Naive thymus-derived CD8-positive, alpha-beta T cell (primary cell): ENCODE data around the gene PHF11. TPM values are rescaled to one million over a fixed set of nuclear protein-coding genes. Genes with fewer than 3 reads are reported as not detected.
"Not testable (repeated sequence)": the region's sequence is repeated elsewhere in the genome, so short reads cannot be mapped to it uniquely, and the experiment has no call there.

ENCODE experiments used
- ATAC-seq, 2 donors: fragments of 150-1000 bp; cut with Tn5 transposase in 1 of 2; sonication (Bioruptor Pico), chemical (Tn5 transposase) in 1 of 2; 1 replicate in 1 of 2; 2 replicates in 1 of 2; pipeline ENCODE4 v1.10.0; 2021; ENCODE audit warnings: mild to moderate bottlenecking in 2 of 2, moderate library complexity in 2 of 2
- POLR2A ChIA-PET: fragments of 350-600 bp; sonication (Branson Sonifier 250); formaldehyde crosslinking; loops from one replicate; lab custom pipeline; 2021; ENCODE audit warnings: antibody characterized with exemption; lab: Charles Lee
- DNase-seq, 10 donors: peaks; one replicate each; pipeline versions ENCODE4 v3.0.0 to v3.0.0-alpha.2; 2020 to 2022
- H3K27ac Mint-ChIP-seq, 10 donors: one replicate each; pipeline ENCODE4 v1.8.0; 2020 to 2022; ENCODE audit warnings: mild to moderate bottlenecking in 10 of 10, mixed read lengths in 10 of 10, moderate library complexity in 4 of 10, inconsistent platforms in 1 of 10
- H3K27me3 Mint-ChIP-seq, 5 donors: one replicate each; pipeline ENCODE4 v1.8.0; 2021 to 2022; ENCODE audit warnings: mixed read lengths in 5 of 5
- H3K36me3 Mint-ChIP-seq, 3 donors: one replicate each; pipeline ENCODE4 v1.8.0; 2020 to 2022; ENCODE audit warnings: mixed read lengths in 3 of 3, mild to moderate bottlenecking in 2 of 3, inconsistent platforms in 1 of 3
- H3K4me1 Mint-ChIP-seq, 4 donors: one replicate each; pipeline ENCODE4 v1.8.0; 2021 to 2022; ENCODE audit warnings: mixed read lengths in 4 of 4
- H3K4me3 Mint-ChIP-seq, 10 donors: one replicate each; pipeline ENCODE4 v1.8.0; 2020 to 2022; ENCODE audit warnings: mild to moderate bottlenecking in 10 of 10, mixed read lengths in 10 of 10, moderate library complexity in 6 of 10, inconsistent platforms in 1 of 10
- H3K9me3 Mint-ChIP-seq, 9 donors: one replicate each; pipeline ENCODE4 v1.8.0; 2020 to 2022; ENCODE audit warnings: mixed read lengths in 9 of 9, mild to moderate bottlenecking in 3 of 9, inconsistent platforms in 1 of 9, moderate library complexity in 1 of 9
- polyA plus RNA-seq, 3 donors: library from polyadenylated mRNA; unstranded; fragments of 300-500 nt; fragmentation: Illumina TruSeq; gene quantifications; one replicate each; pipeline ENCODE4 v1.2.3, GENCODE V29; 2021
- total RNA-seq, 8 experiments: library from RNA in 2 of 8; stranded (reverse) in 2 of 8; gene quantifications; one replicate each; pipeline ENCODE4 v1.2.3 and lab custom pipeline; 2021 to 2026

Gene PHF11
- total and polyA plus RNA-seq, 5 experiments from 2014 or later: 75.9 to 132 (median 88.3) TPM

DNA sequence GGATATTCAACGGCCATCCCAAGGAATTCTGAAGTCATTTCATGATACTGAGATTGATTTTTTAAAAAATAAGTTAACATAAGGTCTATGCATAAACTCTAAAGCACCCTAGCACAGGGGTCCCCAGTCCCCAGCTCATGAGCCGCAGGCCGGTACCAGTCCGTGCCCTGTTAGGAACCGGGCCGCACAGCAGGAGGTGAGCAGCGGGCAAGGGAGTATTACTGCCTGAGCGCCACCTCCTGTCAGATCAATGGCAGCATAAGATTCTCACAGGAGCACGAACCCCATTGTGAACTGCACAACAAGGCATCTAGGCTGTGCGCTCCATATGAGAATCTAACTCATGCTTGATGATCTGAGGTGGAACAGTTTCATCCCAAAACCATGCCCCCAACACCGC, 58.6 kb downstream of the PHF11 start:
- Mint-ChIP-seq H3K36me3 (peaks cover 9 to 72% (median 25%) of the 10 kb centered on the region in 3 donors), H3K4me1 (peaks cover 0 to 6% (median 2%) of the 10 kb centered on the region in 4 donors), H3K4me3 (no peak overlapping the region), H3K9me3 (peaks cover 0 to 2% (median 0%) of the 10 kb centered on the region in 9 donors), H3K27ac (no peak overlapping the region), H3K27me3 (no peaks in the 10 kb centered on the region)
- ATAC-seq (no peak), DNase-seq (no peak)
- POLR2A ChIA-PET: no interaction called here

DNA sequence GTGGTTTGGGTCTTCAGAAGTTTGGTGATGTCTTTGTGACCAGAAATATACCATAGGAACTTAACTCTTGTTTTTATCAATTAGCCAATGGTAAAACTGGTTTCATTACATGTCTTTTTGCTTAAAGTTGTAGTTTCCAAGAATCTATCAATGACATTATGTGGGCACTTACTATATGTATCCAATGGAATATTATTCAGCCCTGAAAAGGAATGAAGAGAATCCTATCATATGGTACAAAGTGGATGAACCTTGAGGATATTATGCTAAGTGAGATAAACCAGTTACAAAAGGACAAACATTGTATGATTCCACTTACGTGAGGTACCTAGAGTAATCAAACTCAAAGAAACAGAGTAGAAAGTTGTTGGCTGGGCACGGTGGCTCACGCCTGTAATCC, 63.3 kb downstream of the PHF11 start:
- Mint-ChIP-seq H3K36me3 (peaks cover 5 to 68% (median 28%) of the 10 kb centered on the region in 3 donors), H3K27me3 (no peaks in the 10 kb centered on the region), H3K9me3 (peaks cover 0 to 2% (median 0%) of the 10 kb centered on the region in 9 donors), H3K4me3 (no peak overlapping the region), H3K4me1 (peaks cover 2 to 16% (median 10%) of the 10 kb centered on the region in 4 donors), H3K27ac (no peak overlapping the region)
- POLR2A ChIA-PET: interaction anchor here (0.7 to 0.8 kb wide), 2 partner anchors 19 to 275 kb away, joined by 3 to 5 read pairs; no protein-coding TSS in a partner anchor
- DNase-seq (no peak), ATAC-seq (no peak)

DNA sequence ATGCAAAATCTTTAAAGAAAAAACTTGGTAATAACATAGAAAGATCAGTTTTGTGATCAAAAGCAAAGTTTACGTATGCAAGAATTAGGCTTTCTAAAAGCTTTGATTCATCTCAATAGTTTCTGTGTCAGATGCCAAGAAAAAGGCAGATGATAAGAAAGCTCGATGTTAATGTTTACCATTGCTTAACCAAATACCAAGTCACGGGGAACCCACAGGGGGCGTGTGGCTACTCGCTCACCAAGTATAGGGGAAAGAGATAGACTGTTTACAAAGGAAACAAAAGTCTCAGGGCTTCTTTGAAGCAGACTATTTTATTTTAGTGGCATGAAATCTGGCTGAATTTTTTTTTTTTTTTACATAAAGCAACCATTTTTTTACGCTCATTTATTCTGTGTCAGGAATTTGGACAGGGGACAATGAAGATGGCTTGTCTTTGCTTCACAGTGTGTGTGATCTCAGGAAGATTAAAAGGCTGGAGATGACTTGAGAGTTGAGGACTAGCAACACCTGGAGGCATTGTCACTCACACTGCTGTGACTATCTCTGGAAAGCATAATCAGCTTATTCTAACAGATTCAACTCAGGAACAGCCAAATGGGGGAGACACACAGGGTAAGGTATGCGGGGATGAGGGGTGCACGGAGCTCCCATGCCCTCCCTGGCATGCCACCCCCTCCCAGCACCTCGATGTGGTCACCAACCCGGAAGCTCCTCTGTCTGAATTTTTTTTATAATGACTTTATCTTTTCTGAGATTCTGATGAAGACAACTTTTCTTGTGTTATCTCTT, 64.7 kb downstream of the PHF11 start:
- POLR2A ChIA-PET: interaction anchor here (1.0 kb wide), 1 partner anchor 116 kb away, joined by 3 read pairs; the partner anchor contains the start of genes CAB39L and SETDB2
- peaks cover 0 to 2% (median 0%) of the 10 kb centered on the region in 9 donors for H3K9me3 Mint-ChIP-seq
- H3K27me3 Mint-ChIP-seq: no peaks in the 10 kb centered on the region
- H3K27ac Mint-ChIP-seq: peak overlapping the region in 5 of 10 donors; percentile 29 to 81 (median 58)
- peaks cover 2 to 16% (median 10%) of the 10 kb centered on the region in 4 donors for H3K4me1 Mint-ChIP-seq
- DNase-seq (peak in 5 of 10 donors; percentile 11 to 30 (median 18)), ATAC-seq (peak; percentile 46 to 71)
- H3K36me3 Mint-ChIP-seq: peaks cover 5 to 61% (median 35%) of the 10 kb centered on the region in 3 donors
- H3K4me3 Mint-ChIP-seq: peak overlapping the region in 7 of 10 donors; percentile 5 to 37 (median 11)

DNA sequence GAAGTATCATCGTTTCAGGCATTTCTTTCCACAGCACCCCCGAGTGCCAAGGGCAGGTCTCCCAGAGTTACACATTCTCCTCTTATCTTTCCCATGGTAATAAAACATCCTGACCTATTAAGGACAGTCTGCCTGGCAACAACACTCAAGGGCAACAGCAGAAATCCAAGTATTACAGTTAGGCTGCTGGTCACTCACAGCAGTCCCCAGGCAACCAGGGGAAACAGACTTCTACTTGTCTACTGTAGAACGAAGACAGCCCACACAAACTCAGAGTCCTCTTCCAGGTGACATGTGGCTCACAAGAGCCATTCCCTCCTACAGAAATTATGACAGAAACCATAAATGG, 65.3 kb downstream of the PHF11 start:
- POLR2A ChIA-PET: no interaction called here
- Mint-ChIP-seq H3K4me3 (peak overlapping the region in 3 of 10 donors; percentile 5 to 37 (median 10)), H3K27ac (peak overlapping the region in 4 of 10 donors; percentile 22 to 58 (median 46)), H3K4me1 (peaks cover 2 to 16% (median 10%) of the 10 kb centered on the region in 4 donors), H3K27me3 (no peaks in the 10 kb centered on the region), H3K9me3 (peaks cover 0 to 2% (median 0%) of the 10 kb centered on the region in 9 donors), H3K36me3 (peaks cover 5 to 63% (median 37%) of the 10 kb centered on the region in 3 donors)
- ATAC-seq (no peak), DNase-seq (no peak)

DNA sequence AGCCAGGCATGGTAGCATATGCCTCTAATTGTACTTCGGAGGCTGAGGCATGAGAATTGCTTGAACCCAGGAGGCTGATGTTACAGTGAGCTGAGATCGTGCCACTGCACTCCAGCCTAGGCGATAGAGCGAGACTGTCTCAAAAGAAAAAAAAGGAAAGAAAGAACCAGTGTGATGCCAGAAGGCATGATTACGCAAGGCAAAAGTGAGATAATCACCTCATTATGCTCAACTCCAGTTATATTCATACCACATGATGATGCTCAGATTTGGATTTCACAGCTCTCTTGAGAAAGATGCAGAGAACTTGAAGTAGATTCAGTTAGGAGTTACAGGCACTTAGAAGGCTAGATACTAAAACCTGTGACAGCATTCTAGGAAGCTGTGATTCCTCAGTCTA, 67.8 kb downstream of the PHF11 start:
- H3K4me1 Mint-ChIP-seq: peaks cover 0 to 16% (median 8%) of the 10 kb centered on the region in 4 donors
- no peak overlapping the region for H3K27ac Mint-ChIP-seq
- no peaks in the 10 kb centered on the region for H3K27me3 Mint-ChIP-seq
- no peak for ATAC-seq
- peaks cover 4 to 63% (median 40%) of the 10 kb centered on the region in 3 donors for H3K36me3 Mint-ChIP-seq
- POLR2A ChIA-PET: interaction anchor here (0.6 to 0.7 kb wide), 2 partner anchors 20 to 63 kb away, joined by 3 read pairs; no protein-coding TSS in a partner anchor
- H3K9me3 Mint-ChIP-seq: peaks cover 0 to 2% (median 0%) of the 10 kb centered on the region in 9 donors
- H3K4me3 Mint-ChIP-seq: no peak overlapping the region
- no peak for DNase-seq

DNA sequence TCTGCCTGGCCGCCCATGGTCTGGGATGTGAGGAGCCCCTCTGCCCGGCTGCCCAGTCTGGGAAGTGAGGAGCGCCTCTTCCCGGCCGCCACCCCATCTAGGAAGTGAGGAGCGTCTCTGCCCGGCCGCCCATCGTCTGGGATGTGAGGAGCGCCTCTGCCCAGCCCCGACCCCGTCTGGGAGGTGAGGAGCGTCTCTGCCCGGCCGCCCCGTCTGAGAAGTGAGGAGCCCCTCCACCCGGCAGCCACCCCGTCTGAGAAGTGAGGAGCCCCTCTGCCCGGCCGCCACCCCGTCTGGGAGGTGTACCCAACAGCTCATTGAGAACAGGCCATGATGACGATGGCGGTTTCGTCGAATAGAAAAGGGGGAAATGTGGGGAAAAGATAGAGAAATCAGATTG, 69.7 kb downstream of the PHF11 start:
- H3K27ac Mint-ChIP-seq, ATAC-seq, H3K27me3 Mint-ChIP-seq, H3K9me3 Mint-ChIP-seq, DNase-seq, POLR2A ChIA-PET, H3K4me3 Mint-ChIP-seq: not testable (repeated sequence)
- H3K4me1 Mint-ChIP-seq: peaks cover 3 to 17% (median 15%) of the 10 kb centered on the region in 4 donors
- H3K36me3 Mint-ChIP-seq: peaks cover 4 to 47% (median 29%) of the 10 kb centered on the region in 3 donors

DNA sequence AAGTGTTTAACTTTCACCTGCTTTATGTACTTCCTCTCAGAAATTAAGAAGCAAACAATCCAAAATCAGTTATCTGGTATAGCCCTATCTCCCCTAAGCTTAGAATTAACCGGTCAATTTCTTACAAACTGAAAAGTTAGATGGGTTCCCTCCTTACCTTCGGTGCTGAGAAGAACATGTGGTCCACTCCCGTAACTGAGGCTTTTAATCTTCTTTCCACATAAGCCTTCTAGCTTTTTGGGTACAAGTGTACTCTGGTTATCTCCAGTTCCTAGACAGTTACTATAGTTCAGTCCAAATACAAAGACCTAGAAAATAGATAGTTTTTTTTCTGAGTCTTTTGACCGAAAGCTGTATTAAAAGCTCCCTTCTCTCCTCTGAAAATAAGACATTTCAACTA, 70.7 kb downstream of the PHF11 start:
- Mint-ChIP-seq H3K27me3 (no peaks in the 10 kb centered on the region), H3K36me3 (peaks cover 4 to 37% (median 25%) of the 10 kb centered on the region in 3 donors), H3K4me1 (peaks cover 3 to 19% (median 13%) of the 10 kb centered on the region in 4 donors), H3K4me3 (no peak overlapping the region), H3K27ac (no peak overlapping the region), H3K9me3 (no peaks in the 10 kb centered on the region)
- POLR2A ChIA-PET: no interaction called here
- ATAC-seq (no peak), DNase-seq (no peak)

DNA sequence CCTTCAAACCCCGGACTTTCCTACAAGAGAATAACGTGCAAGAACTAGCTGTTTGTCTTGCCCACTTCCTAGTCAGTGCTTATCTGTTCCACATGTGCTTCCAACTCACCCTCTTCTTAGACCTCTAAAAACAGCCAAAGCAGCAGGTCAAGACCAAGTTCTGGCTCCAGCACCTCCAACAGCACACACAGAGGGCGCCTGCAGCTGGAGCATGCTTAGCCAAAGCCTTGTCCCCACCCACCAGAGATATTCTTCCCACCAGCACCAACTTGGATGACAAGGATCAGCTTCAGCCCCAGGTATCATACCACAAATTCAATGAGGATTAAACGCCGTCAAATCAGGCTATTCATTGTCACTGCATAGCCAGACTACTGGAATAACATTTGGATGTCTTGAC, 71.7 kb downstream of the PHF11 start:
- Mint-ChIP-seq H3K9me3 (no peaks in the 10 kb centered on the region), H3K36me3 (peaks cover 4 to 28% (median 24%) of the 10 kb centered on the region in 3 donors), H3K27ac (no peak overlapping the region), H3K4me3 (no peak overlapping the region), H3K4me1 (peaks cover 3 to 23% (median 13%) of the 10 kb centered on the region in 4 donors), H3K27me3 (no peaks in the 10 kb centered on the region)
- POLR2A ChIA-PET: no interaction called here
- ATAC-seq (no peak), DNase-seq (no peak)

DNA sequence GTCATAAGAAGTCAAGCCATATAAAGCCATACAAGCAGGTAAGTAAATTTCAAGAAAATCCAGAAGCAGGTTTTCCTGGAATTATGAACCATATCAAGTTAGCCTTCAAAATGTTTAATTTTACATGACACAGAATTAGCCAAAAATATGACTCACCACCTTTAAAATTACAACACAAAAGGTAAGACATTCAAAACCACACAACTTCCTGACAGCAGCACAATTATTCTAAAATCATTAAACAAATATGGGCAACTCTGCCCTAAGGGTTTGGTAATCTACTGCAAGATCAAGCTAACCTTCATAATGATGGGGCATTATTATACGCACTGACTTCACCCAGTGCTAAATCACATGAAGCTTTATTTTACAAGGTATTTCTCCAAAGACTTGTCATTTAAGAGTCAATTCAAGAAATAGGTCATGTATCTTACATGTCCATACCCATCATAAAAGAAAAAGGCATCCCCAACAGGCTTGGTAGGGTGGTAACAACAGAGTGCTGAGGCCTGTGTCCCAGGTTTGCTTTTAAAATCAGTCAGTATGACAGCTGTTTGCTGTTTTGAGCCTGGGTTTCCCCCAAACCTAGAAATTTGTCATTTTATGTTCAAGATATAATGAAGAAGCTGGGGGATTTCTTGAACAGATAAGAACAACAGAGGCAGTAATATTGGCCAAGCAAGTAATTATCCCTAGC, 74.4 kb downstream of the PHF11 start:
- Mint-ChIP-seq H3K4me1 (peaks cover 3 to 23% (median 12%) of the 10 kb centered on the region in 4 donors), H3K9me3 (no peaks in the 10 kb centered on the region), H3K27ac (peak overlapping the region in 5 of 10 donors; percentile 5 to 69 (median 26)), H3K4me3 (no peak overlapping the region), H3K27me3 (no peaks in the 10 kb centered on the region), H3K36me3 (peaks cover 4 to 15% (median 10%) of the 10 kb centered on the region in 3 donors)
- POLR2A ChIA-PET: interaction anchor here (0.9 to 1.4 kb wide), 2 partner anchors 15 to 126 kb away, joined by 4 read pairs; partner anchors contain the start of genes CAB39L, RCBTB1 and SETDB2
- DNase-seq (no peak), ATAC-seq (no peak)

DNA sequence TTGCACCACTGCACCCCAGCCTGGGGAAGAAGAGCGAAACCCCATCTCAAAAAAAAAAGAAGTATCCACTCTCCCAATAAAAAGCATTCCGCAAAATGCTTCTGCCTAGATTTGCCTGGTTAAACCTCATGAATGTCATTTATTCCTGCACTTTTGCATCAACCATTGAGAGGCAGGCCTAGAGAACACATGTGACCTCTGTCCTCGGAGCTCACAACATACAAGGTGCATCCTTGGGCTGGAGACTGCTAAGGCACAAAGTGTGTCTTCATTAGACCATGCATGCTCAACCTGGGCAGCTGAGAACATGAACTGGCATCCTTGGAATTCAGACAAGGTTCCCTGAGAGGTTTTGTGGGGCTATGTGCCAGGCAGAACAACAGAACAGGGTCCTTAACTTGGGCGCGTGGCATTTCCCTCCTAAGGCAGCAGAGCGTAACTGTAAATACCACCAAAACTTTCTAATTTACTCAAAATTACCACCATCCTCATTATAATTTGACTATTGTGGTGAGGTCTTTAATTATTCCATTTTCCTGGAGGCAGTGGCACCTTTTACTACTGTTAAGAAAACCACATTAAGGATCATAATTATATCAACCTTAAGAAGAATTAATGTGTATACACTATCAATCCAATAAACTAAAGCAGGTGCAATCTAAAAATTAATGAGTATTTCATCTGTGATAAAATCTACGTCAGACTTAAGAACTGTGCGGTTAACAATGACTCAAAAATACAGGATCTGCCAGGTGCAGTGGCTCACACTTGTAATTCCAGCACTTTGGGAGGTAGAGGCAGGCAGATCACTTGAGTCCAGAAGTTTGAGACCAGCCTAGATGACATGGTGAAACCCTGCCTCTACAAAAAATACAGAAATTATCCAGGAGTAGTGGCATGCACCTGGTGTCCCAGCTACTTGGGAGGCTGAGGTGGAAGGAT, 75.8 kb downstream of the PHF11 start:
- Mint-ChIP-seq H3K36me3 (peaks cover under 1 to 15% (median 3%) of the 10 kb centered on the region in 3 donors), H3K4me3 (no peak overlapping the region), H3K9me3 (no peaks in the 10 kb centered on the region), H3K27me3 (no peaks in the 10 kb centered on the region), H3K27ac (peak overlapping the region in 3 of 10 donors; percentile 15 to 75 (median 32)), H3K4me1 (peaks cover 3 to 23% (median 12%) of the 10 kb centered on the region in 4 donors)
- no peak for ATAC-seq
- POLR2A ChIA-PET: interaction anchor here (1.4 kb wide), 1 partner anchor 14 kb away, joined by 4 read pairs; the partner anchor contains the start of gene RCBTB1
- no peak for DNase-seq
